HAP-1 (cell line): ENCODE results near the gene OPRL1.
"Not testable (repeated sequence)": the region's sequence is repeated elsewhere in the genome, so short reads cannot be mapped to it uniquely, and the experiment has no call there.

Experiments used
- DNase-seq, 2 experiments: peaks; one replicate each; pipeline ENCODE4 v3.0.0-alpha.2; 2016 to 2020; ENCODE audit warnings: low spot score in 2 of 2
- H3K27me3 ChIP-seq: fragments of 250-450 bp; sonication (Bioruptor Pico); 2 replicates; pipeline ENCODE4 v1.5.1; 2020; ENCODE audit warnings: low read depth, mild to moderate bottlenecking, moderate library complexity
- H3K36me3 ChIP-seq: fragments of 250-450 bp; sonication (Bioruptor Pico); replicated peaks from 2 replicates; pipeline ENCODE4 v1.5.1; 2020; ENCODE audit warnings: mild to moderate bottlenecking
- H3K4me1 ChIP-seq: fragments of 250-450 bp; sonication (Bioruptor Pico); 2 replicates; pipeline ENCODE4 v1.5.1; 2020; ENCODE audit warnings: mild to moderate bottlenecking
- H3K4me3 ChIP-seq: fragments of 250-450 bp; sonication (Bioruptor Pico); 2 replicates; pipeline ENCODE4 v1.5.1; 2020; ENCODE audit warnings: mild to moderate bottlenecking, moderate library complexity
- H3K9me3 ChIP-seq: fragments of 250-450 bp; sonication (Bioruptor Pico); 2 replicates; pipeline ENCODE4 v1.5.1; 2020; ENCODE audit warnings: mild to moderate bottlenecking, moderate library complexity
- in situ Hi-C: fragments of 300-500 bp; cut with MboI; formaldehyde crosslinking; loops from 3 replicates; pipeline ENCODE4 v1.14.3; 2020; ENCODE audit warnings: low sequenced_read_pairs, inconsistent platforms, mixed read lengths

OPRL1 gene

DNA sequence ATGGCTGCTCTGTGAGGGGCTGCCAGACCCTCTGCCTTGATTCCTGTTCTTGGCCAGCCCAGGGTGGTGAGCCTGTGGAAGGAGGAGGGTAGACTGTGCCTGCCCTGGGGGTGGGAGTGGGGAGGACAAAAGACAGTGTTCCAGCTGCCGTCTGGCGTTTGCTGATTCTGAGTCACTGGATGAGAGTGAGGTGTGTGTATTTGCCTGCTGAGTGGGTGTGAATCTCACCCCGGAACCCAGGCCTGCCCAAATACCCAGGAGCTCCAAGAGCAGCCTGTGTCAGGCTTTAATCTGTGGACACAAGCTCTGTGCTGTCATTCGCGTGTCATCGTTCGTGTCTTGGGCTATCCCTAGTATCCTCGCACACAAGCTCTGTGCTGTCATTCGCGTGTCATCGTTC is 6.9 kb downstream of the OPRL1 start:
- peaks cover 4% of the 10 kb centered on the region; the same call in 1 of the 2 replicates for H3K9me3 ChIP-seq

GRCh38 chr20:64087226-64087825 is 7.4 kb downstream of the OPRL1 start:
- H3K27me3 ChIP-seq = not testable (repeated sequence)

More for the DNA sequence above, 6.9 kb downstream of the OPRL1 start:
- in situ Hi-C loops = no loop called here
- no peak overlapping the region for H3K4me3 ChIP-seq
- DNase-seq = no peak
- peaks cover 5% of the 10 kb centered on the region; the same call in 1 of the 2 replicates for H3K4me1 ChIP-seq
- no peaks in the 10 kb centered on the region for H3K36me3 ChIP-seq
- H3K27me3 ChIP-seq = no peaks in the 10 kb centered on the region

DNA sequence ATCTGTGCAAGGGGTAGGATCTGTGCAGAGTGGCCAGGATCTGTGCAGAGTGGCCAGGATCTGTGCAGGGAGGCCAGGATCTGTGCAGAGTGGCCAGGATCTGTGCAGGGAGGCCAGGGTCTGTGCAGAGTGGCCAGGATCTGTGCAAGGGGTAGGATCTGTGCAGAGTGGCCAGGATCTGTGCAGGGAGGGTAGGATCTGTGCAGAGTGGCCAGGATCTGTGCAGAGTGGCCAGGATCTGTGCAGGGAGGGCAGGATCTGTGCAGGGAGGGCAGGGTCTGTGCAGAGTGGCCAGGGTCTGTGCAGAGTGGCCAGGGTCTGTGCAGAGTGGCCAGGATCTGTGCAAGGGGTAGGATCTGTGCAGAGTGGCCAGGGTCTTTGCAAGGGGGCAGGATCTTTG is 8.7 kb downstream of the OPRL1 start:
- H3K27me3 ChIP-seq, H3K9me3 ChIP-seq, DNase-seq, in situ Hi-C loops, H3K36me3 ChIP-seq, H3K4me1 ChIP-seq, H3K4me3 ChIP-seq: not testable (repeated sequence)

More at GRCh38 chr20:64087226-64087825, 7.4 kb downstream of the OPRL1 start:
- H3K36me3 ChIP-seq, DNase-seq, in situ Hi-C loops, H3K9me3 ChIP-seq, H3K4me3 ChIP-seq, H3K4me1 ChIP-seq: not testable (repeated sequence)

DNA sequence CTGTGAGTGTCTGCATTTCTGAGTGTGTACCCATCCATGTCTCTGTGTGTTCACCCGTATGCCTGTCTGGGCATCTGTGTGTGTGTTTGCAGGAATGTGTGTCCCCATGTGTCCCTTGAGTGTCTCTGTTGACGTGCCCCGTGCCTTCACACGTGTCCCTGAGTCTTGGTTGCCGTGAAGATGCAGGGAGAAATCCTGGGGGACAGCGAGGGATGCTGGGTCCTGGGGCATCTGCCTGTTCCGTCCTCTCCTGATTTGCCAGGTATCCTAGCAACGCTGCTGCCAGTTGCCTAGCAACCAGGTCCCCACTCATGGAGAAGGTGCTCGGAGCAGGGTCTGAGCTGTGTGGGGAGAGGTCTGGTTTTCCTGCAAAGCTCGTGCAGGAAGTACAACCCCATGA is 10.3 kb downstream of the OPRL1 start:
- Histone ChIP-seq H3K4me3 (no peak overlapping the region), H3K36me3 (no peaks in the 10 kb centered on the region), H3K9me3 (peaks cover 4% of the 10 kb centered on the region; the same call in 1 of the 2 replicates), H3K27me3 (no peaks in the 10 kb centered on the region), H3K4me1 (no peaks in the 10 kb centered on the region)
- in situ Hi-C loops = no loop called here
- peak in 1 of 2 experiments; percentile 49 for DNase-seq

DNA sequence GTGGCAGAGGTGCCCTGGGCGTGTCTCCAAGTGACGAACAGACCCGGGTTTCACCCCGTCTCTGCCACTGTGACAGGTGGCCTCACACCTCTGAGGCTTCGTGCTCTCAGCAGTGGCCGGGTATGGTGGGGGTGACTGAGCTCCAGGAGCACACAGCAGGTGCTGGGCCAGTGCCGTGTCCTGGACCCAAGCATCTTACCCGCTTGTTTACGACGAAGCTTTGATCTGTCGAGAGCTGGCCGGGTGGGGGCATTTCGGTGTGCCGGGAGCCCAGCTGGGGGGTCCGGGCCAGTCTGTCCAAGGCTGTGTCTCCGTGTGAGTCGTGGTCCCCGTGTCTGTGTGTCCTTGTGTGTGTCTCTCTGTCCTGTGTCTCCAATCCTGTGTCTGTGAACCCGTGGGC is 11.5 kb downstream of the OPRL1 start:
- Histone ChIP-seq H3K36me3 (no peaks in the 10 kb centered on the region), H3K4me3 (no peak overlapping the region), H3K4me1 (no peaks in the 10 kb centered on the region), H3K9me3 (peaks cover 4% of the 10 kb centered on the region; the same call in 1 of the 2 replicates), H3K27me3 (no peaks in the 10 kb centered on the region)
- no peak for DNase-seq
- in situ Hi-C loops = no loop called here

DNA sequence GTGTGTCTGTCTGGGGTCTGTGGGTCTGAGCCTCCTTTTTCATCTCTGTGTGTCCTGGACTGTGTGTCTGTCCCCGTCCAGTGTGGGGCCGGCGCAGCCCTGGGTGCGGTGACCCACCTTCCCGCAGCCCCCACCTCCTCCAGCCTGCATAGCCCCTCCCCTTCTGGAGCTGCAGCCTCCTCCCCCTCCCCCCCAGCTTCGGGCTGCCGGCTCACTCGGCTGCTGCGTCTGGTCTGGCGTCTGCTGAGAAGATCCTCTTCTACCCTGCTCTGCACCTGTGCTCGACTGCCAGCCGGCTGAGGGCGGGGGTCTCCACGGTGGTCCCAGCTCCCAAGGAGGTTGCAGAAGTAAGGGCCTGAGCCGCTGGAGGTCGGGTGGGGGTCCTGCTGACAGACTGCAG is 11.9 kb downstream of the OPRL1 start:
- no peak for DNase-seq
- Histone ChIP-seq H3K36me3 (no peaks in the 10 kb centered on the region), H3K4me3 (no peak overlapping the region), H3K9me3 (0 out of 2 replicates have a peak, but pooled peaks cover 2% of the 10 kb centered on the region), H3K4me1 (no peaks in the 10 kb centered on the region), H3K27me3 (no peaks in the 10 kb centered on the region)
- in situ Hi-C loops = no loop called here

- no peak overlapping the region for H3K4me3 ChIP-seq
- in situ Hi-C loops = no loop called here
- H3K36me3 ChIP-seq = no peaks in the 10 kb centered on the region
- DNase-seq = no peak
- H3K4me1 ChIP-seq = no peaks in the 10 kb centered on the region
- H3K27me3 ChIP-seq = no peaks in the 10 kb centered on the region
- H3K9me3 ChIP-seq = 0 out of 2 replicates have a peak, but pooled peaks cover 2% of the 10 kb centered on the region
These were observed 12.6 kb downstream of the OPRL1 start for GRCh38 chr20:64092258-64093012.

DNA sequence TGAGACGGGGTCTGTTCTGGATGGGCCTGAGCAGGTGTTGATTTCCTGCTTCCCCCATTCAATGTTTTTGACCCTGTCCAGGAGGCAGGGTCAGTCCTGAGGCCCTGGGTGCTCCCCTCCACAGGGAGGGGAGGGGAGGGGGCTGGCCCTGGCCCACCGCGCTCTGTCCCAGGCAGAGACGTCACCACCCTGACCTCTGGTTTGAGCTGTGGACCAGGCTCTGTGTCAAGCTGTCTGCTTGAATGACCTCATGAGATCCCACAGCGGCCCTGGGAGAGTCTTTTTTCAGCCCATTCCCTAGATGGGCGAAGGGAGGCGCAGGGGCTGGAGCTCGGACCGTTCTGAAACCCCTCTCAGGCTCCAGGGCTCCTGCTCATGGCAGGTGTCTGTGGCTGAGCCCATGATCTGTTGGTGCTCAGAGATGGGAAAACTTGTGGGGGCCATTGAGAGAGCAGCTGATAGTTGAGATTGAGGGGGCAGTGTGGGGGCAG is 13.2 kb downstream of the OPRL1 start:
- no peak for DNase-seq
- in situ Hi-C loops = no loop called here
- no peaks in the 10 kb centered on the region for H3K4me1 ChIP-seq
- H3K36me3 ChIP-seq = no peaks in the 10 kb centered on the region
- no peaks in the 10 kb centered on the region for H3K27me3 ChIP-seq
- no peak overlapping the region for H3K4me3 ChIP-seq
- H3K9me3 ChIP-seq = no peaks in the 10 kb centered on the region

GRCh38 chr20:64095455-64095854 is 15.6 kb downstream of the OPRL1 start:
- H3K27me3 ChIP-seq = no peaks in the 10 kb centered on the region
- H3K9me3 ChIP-seq = no peaks in the 10 kb centered on the region
- H3K4me1 ChIP-seq = no peaks in the 10 kb centered on the region
- in situ Hi-C loops = no loop called here
- no peak for DNase-seq
- H3K36me3 ChIP-seq = no peaks in the 10 kb centered on the region
- no peak overlapping the region for H3K4me3 ChIP-seq

GRCh38 chr20:64095927-64096326 is 16.0 kb downstream of the OPRL1 start:
- Histone ChIP-seq H3K9me3 (no peaks in the 10 kb centered on the region), H3K4me1 (no peaks in the 10 kb centered on the region), H3K4me3 (no peak overlapping the region), H3K36me3 (no peaks in the 10 kb centered on the region), H3K27me3 (no peaks in the 10 kb centered on the region)
- no peak for DNase-seq
- in situ Hi-C loops = no loop called here

DNA sequence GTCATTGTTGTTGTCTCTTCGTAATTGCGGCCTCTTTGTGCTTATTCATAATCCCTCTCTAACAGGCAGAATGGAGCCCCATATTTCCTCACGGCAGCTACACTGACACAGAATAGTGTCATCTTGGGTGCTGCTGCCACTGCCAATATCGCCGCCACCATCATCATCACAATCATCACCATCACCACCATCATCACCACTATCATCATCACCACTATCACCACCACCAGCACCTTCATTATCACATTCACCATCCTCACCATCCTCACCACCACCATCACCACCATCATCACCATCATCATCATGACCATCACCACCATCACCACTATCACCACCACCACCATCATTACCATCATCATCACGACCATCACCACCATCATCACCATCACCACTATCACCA is 16.7 kb downstream of the OPRL1 start:
- no peaks in the 10 kb centered on the region for H3K36me3 ChIP-seq
- no peaks in the 10 kb centered on the region for H3K9me3 ChIP-seq
- H3K4me3 ChIP-seq = no peak overlapping the region
- no peak for DNase-seq
- in situ Hi-C loops = no loop called here
- H3K27me3 ChIP-seq = no peaks in the 10 kb centered on the region
- no peaks in the 10 kb centered on the region for H3K4me1 ChIP-seq

- in situ Hi-C loops = no loop called here
- Histone ChIP-seq H3K9me3 (no peaks in the 10 kb centered on the region), H3K4me1 (peaks cover 5% of the 10 kb centered on the region; the same call in 1 of the 2 replicates), H3K36me3 (no peaks in the 10 kb centered on the region), H3K27me3 (no peaks in the 10 kb centered on the region), H3K4me3 (no peak overlapping the region)
- DNase-seq = no peak
These were observed 18.7 kb downstream of the OPRL1 start for GRCh38 chr20:64098471-64099013.

DNA sequence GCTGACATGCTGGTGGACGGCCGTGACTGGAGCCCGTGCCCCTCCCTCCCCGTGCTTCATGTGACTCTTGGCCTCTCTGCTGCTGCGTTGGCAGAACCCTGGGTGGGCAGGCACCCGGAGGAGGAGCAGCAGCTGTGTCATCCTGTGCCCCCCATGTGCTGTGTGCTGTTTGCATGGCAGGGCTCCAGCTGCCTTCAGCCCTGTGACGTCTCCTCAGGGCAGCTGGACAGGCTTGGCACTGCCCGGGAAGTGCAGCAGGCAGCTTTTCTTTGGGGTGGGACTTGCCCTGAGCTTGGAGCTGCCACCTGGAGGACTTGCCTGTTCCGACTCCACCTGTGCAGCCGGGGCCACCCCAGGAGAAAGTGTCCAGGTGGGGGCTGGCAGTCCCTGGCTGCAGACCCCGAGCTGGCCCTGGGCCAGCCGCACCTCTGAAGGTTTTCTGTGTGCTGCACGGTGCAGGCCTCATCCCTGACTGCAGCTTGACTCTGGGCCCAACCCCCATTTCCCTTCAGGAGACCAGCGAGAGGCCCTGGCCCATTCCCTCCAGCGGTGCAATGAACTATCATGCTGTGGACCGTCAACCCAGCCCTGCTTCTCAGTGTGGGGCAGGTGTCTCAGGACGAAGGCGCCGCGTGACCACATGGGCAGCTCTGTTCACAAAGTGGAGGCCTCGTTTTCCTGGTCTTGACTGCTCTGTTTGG is 19.4 kb downstream of the OPRL1 start:
- H3K27me3 ChIP-seq = no peaks in the 10 kb centered on the region
- in situ Hi-C loops = no loop called here
- no peaks in the 10 kb centered on the region for H3K36me3 ChIP-seq
- H3K4me1 ChIP-seq = peaks cover 5% of the 10 kb centered on the region; the same call in 1 of the 2 replicates
- no peaks in the 10 kb centered on the region for H3K9me3 ChIP-seq
- H3K4me3 ChIP-seq = no peak overlapping the region
- DNase-seq = no peak
